DOHH2 (cell line): ENCODE measurements around the gene GRPEL2.

ENCODE experiments used
- H3F3A ChIP-seq: fragments of 200-600 bp; sonication (generic), shearing (Covaris generic); 2 replicates; pipeline ENCODE4 v1.6.0; 2016; ENCODE audit warnings: antibody characterized with exemption, mild to moderate bottlenecking; ENCODE audit not compliant: control insufficient read depth, insufficient read depth
- H3K27ac ChIP-seq: fragments of 200-600 bp; sonication (generic); 2 replicates; pipeline ENCODE4 v1.5.1; 2014; ENCODE audit warnings: low read depth, mild to moderate bottlenecking, low read length, moderate library complexity
- H3K27me3 ChIP-seq: fragments of 200-600 bp; sonication (generic); 2 replicates; pipeline ENCODE4 v1.6.1; 2014; ENCODE audit warnings: mild to moderate bottlenecking, low read length, mixed read lengths; ENCODE audit not compliant: control insufficient read depth
- H3K36me3 ChIP-seq: fragments of 200-600 bp; sonication (generic); 2 replicates; pipeline ENCODE4 v1.6.1; 2014; ENCODE audit warnings: mild to moderate bottlenecking, low read length, moderate library complexity, mixed read lengths; ENCODE audit not compliant: control insufficient read depth
- H3K4me1 ChIP-seq: fragments of 200-600 bp; sonication (generic); 2 replicates; pipeline ENCODE4 v1.6.1; 2014; ENCODE audit warnings: mild to moderate bottlenecking, low read length, mixed read lengths; ENCODE audit not compliant: control insufficient read depth
- H3K4me2 ChIP-seq: fragments of 200-600 bp; sonication (generic); 2 replicates; pipeline ENCODE4 v1.6.0; 2014; ENCODE audit warnings: mild to moderate bottlenecking, low read length, moderate library complexity
- H3K4me3 ChIP-seq: fragments of 200-600 bp; sonication (generic); 2 replicates; pipeline ENCODE4 v1.5.1; 2014; ENCODE audit warnings: mild to moderate bottlenecking, low read length, mixed read lengths
- H3K79me2 ChIP-seq: fragments of 200-600 bp; sonication (generic); 2 replicates; pipeline ENCODE4 v1.6.1; 2014; ENCODE audit warnings: mild to moderate bottlenecking, low read length, mixed read lengths; ENCODE audit not compliant: control insufficient read depth
- H3K9me2 ChIP-seq: fragments of 200-600 bp; sonication (generic); replicated peaks from 2 replicates; pipeline ENCODE4 v1.6.1; 2014; ENCODE audit warnings: mild to moderate bottlenecking, low read length, mixed read lengths; ENCODE audit not compliant: control insufficient read depth
- H3K9me3 ChIP-seq: fragments of 200-600 bp; sonication (generic); 2 replicates; pipeline ENCODE4 v1.6.1; 2014; ENCODE audit warnings: antibody characterized with exemption, low read length, mixed read lengths; ENCODE audit not compliant: control insufficient read depth, insufficient read depth
- H4K20me1 ChIP-seq: fragments of 200-600 bp; sonication (generic); 2 replicates; pipeline ENCODE4 v1.6.0; 2014; ENCODE audit warnings: low read depth, mild to moderate bottlenecking, antibody characterized with exemption, low read length, moderate library complexity; ENCODE audit not compliant: control insufficient read depth, insufficient read depth
- EZH2phosphoT487 ChIP-seq: fragments of 200-600 bp; sonication (generic); IDR thresholded peaks from 2 replicates; pipeline ENCODE4 v1.6.1; 2017; ENCODE audit warnings: borderline replicate concordance, mild to moderate bottlenecking, antibody characterized with exemption, low read length, moderate library complexity, mixed read lengths
- TF ChIP-seq, protein P1 (sequence below): fragments of 200-600 bp; sonication (generic); IDR thresholded peaks from one replicate; pipeline ENCODE4 v1.5.1; 2014; ENCODE audit warnings: antibody characterized with exemption, mild to moderate bottlenecking, low read depth, low read length; ENCODE audit not compliant: poor library complexity, severe bottlenecking

Gene GRPEL2

DNA sequence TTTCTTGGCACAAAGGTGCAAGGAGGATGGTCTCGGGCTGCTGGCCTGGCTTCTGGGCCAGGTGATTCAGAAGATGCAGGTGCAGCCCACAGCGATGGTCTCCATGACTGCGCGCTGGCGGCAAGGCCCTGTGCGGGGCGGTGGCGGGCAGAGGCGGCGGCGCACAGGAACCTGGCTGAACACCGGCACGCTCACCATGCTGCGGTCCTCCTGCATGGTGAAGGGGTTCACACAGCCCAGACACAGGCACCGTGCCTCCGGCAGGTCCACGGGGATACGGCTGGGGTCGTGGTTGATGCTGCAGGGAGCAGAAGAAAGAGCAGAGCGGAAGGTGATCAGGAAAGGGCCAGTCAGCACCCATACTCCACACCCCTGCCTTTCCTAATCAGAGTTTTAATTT lies 29.0 kb downstream of the GRPEL2 start:
- Histone ChIP-seq H3K4me2 (no peak overlapping the region), H3K9me2 (no peaks in the 10 kb centered on the region), H3F3A (no peaks in the 10 kb centered on the region), H3K79me2 (no peaks in the 10 kb centered on the region), H3K27me3 (no peaks in the 10 kb centered on the region), H3K27ac (no peak overlapping the region), H3K4me1 (no peaks in the 10 kb centered on the region), H4K20me1 (peaks cover 3% of the 10 kb centered on the region; the same call in 1 of the 2 replicates), H3K4me3 (no peak overlapping the region), H3K9me3 (no peaks in the 10 kb centered on the region), H3K36me3 (peaks cover 10% of the 10 kb centered on the region)
- TF ChIP-seq, protein P1, sequence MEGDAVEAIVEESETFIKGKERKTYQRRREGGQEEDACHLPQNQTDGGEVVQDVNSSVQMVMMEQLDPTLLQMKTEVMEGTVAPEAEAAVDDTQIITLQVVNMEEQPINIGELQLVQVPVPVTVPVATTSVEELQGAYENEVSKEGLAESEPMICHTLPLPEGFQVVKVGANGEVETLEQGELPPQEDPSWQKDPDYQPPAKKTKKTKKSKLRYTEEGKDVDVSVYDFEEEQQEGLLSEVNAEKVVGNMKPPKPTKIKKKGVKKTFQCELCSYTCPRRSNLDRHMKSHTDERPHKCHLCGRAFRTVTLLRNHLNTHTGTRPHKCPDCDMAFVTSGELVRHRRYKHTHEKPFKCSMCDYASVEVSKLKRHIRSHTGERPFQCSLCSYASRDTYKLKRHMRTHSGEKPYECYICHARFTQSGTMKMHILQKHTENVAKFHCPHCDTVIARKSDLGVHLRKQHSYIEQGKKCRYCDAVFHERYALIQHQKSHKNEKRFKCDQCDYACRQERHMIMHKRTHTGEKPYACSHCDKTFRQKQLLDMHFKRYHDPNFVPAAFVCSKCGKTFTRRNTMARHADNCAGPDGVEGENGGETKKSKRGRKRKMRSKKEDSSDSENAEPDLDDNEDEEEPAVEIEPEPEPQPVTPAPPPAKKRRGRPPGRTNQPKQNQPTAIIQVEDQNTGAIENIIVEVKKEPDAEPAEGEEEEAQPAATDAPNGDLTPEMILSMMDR: no peak

DNA sequence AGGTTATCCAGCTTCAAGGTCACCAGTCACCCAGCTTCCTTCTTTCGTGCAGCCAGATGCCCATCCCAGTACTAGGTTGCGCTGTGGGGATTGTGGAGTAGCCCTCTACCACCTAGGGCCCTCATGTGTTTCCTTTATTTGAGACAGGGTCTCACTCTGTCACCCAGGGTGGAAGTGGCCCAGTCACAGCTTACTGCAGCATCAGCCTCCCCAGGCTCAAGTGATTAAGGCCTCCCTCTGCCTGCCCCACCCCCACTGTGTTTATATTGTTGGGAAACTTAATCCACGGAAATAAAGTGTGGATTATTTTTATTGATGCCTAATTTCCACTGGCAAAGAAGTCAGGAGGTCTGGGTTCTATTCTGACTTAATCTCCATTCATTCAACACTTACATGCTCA lies 29.5 kb downstream of the GRPEL2 start:
- Histone ChIP-seq H3K4me3 (no peak overlapping the region), H4K20me1 (peaks cover 3% of the 10 kb centered on the region; the same call in 1 of the 2 replicates), H3F3A (no peaks in the 10 kb centered on the region), H3K4me2 (no peak overlapping the region), H3K4me1 (no peaks in the 10 kb centered on the region), H3K36me3 (peaks cover 10% of the 10 kb centered on the region), H3K79me2 (no peaks in the 10 kb centered on the region), H3K9me2 (no peaks in the 10 kb centered on the region), H3K27me3 (no peaks in the 10 kb centered on the region), H3K9me3 (no peaks in the 10 kb centered on the region), H3K27ac (no peak overlapping the region)
- no peak for TF ChIP-seq EZH2phosphoT487
- TF ChIP-seq, protein P1: no peak

DNA sequence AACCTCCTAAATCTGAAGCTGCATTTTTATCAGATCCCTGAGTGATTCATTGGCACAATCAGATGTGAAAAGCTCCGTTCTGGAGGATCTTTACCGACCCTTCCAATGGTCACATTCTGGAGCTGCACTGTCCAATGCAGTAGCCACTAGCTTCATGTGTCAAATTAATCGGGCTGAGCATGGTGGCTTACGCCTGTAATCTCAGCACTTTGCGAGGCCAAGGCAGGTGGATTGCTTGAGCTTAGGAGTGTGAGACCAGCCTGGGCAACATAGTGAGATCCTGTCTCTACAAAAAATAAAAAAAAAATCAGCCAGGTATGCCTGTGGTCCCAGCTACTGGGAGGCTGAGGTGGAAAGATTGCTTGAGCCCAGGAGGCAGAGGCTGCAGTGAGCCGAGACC lies 30.1 kb downstream of the GRPEL2 start:
- peaks cover 3% of the 10 kb centered on the region; the same call in 1 of the 2 replicates for H4K20me1 ChIP-seq
- TF ChIP-seq, protein P1: no peak
- TF ChIP-seq EZH2phosphoT487: no peak
- H3K27me3 ChIP-seq: no peaks in the 10 kb centered on the region
- H3F3A ChIP-seq: no peaks in the 10 kb centered on the region
- H3K79me2 ChIP-seq: no peaks in the 10 kb centered on the region
- H3K9me2 ChIP-seq: no peaks in the 10 kb centered on the region
- H3K27ac ChIP-seq: no peak overlapping the region
- H3K4me3 ChIP-seq: no peak overlapping the region
- H3K36me3 ChIP-seq: peaks cover 8% of the 10 kb centered on the region
- no peaks in the 10 kb centered on the region for H3K9me3 ChIP-seq
- H3K4me1 ChIP-seq: no peaks in the 10 kb centered on the region
- H3K4me2 ChIP-seq: no peak overlapping the region

DNA sequence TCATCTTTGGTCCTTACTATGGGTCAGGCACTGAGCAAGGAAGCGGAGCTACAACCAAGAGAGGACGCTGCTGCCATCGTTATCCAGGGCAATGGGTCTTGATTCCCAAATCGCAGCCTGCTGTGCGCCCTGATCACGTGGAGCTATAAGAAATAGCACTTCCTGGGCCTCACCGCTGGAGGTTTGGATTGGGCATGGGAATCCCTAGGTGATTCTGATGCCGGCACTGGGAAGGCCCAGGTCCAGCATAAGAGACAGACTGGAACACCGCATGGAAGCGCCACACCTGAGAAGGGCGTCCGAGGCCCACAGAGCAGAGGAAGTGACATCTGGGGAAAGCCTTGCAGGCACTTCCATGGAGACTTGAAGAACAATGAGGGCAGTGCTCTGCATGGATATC lies 30.8 kb downstream of the GRPEL2 start:
- no peaks in the 10 kb centered on the region for H3F3A ChIP-seq
- no peak overlapping the region for H3K4me3 ChIP-seq
- H3K36me3 ChIP-seq: peaks cover 1% of the 10 kb centered on the region
- peaks cover 3% of the 10 kb centered on the region; the same call in 1 of the 2 replicates for H4K20me1 ChIP-seq
- H3K79me2 ChIP-seq: no peaks in the 10 kb centered on the region
- H3K27ac ChIP-seq: no peak overlapping the region
- H3K4me1 ChIP-seq: no peaks in the 10 kb centered on the region
- no peak overlapping the region for H3K4me2 ChIP-seq
- no peaks in the 10 kb centered on the region for H3K9me3 ChIP-seq
- TF ChIP-seq, protein P1: no peak
- no peak for TF ChIP-seq EZH2phosphoT487
- no peaks in the 10 kb centered on the region for H3K27me3 ChIP-seq
- no peaks in the 10 kb centered on the region for H3K9me2 ChIP-seq
